ENCODE results near the gene SCGB1A1. TPM values are rescaled to one million over a fixed set of nuclear protein-coding genes. Genes with fewer than 3 reads are reported as not detected.

Gene SCGB1A1
- total and polyA plus RNA-seq, 2 of the 13 experiments (the other 11 are each of a cell fraction or from before 2014, with no cell fraction given) = not detected

DNA sequence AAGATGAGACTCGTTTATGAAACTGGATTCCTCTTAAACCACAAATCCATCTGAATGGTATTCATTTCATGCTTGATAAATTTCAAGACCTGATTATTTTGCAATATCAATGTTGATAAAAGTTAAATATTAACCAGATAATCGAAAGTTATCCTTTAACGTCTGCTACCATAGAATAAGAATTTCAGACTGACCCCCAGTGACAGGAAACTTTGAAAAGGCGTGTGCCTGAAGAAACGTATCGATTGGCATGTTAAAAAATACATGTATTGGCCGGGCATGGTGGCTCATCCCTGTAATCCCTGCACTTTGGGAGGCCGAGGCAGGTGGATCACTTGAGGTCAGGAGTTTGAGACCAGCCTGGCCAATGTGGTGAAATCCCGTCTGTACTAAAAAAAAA lies 13.9 kb downstream of the SCGB1A1 start (continued):
- TF ChIP-seq, protein P1, sequence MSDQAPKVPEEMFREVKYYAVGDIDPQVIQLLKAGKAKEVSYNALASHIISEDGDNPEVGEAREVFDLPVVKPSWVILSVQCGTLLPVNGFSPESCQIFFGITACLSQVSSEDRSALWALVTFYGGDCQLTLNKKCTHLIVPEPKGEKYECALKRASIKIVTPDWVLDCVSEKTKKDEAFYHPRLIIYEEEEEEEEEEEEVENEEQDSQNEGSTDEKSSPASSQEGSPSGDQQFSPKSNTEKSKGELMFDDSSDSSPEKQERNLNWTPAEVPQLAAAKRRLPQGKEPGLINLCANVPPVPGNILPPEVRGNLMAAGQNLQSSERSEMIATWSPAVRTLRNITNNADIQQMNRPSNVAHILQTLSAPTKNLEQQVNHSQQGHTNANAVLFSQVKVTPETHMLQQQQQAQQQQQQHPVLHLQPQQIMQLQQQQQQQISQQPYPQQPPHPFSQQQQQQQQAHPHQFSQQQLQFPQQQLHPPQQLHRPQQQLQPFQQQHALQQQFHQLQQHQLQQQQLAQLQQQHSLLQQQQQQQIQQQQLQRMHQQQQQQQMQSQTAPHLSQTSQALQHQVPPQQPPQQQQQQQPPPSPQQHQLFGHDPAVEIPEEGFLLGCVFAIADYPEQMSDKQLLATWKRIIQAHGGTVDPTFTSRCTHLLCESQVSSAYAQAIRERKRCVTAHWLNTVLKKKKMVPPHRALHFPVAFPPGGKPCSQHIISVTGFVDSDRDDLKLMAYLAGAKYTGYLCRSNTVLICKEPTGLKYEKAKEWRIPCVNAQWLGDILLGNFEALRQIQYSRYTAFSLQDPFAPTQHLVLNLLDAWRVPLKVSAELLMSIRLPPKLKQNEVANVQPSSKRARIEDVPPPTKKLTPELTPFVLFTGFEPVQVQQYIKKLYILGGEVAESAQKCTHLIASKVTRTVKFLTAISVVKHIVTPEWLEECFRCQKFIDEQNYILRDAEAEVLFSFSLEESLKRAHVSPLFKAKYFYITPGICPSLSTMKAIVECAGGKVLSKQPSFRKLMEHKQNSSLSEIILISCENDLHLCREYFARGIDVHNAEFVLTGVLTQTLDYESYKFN (CRISPR knock-in tag; conservative IDR thresholded peaks at IDR 0.05) = peak; percentile 90
- TF ChIP-seq SMARCC2 (IDR thresholded peaks at IDR 0.05) (no peak), PITX1 (CRISPR knock-in tag; IDR thresholded peaks at IDR 0.05) (peak; percentile 51; the same call in 1 of the 2 replicates), FOXA3 (CRISPR knock-in tag; IDR thresholded peaks at IDR 0.05) (peak; percentile 74), POGZ (CRISPR knock-in tag; IDR thresholded peaks at IDR 0.05) (peak; percentile 57; the same call in 1 of the 2 replicates), SIX1 (CRISPR knock-in tag; IDR thresholded peaks at IDR 0.05; ENCODE audit: borderline replicate concordance) (peak; percentile 61; the same call in 1 of the 2 replicates), ZNF589 (CRISPR knock-in tag; conservative IDR thresholded peaks at IDR 0.05) (no peak), ZNF83 (CRISPR knock-in tag; IDR thresholded peaks at IDR 0.05; ENCODE audit: borderline replicate concordance) (no peak), ZNF879 (CRISPR knock-in tag; IDR thresholded peaks at IDR 0.05) (no peak), ZNF326 (CRISPR knock-in tag; IDR thresholded peaks at IDR 0.05; ENCODE audit: borderline replicate concordance) (no peak), MEIS2 (CRISPR knock-in tag; IDR thresholded peaks at IDR 0.05) (no peak), SKI (IDR thresholded peaks at IDR 0.05; ENCODE audit: partially characterized antibody) (no peak), GFI1 (CRISPR knock-in tag; IDR thresholded peaks at IDR 0.05; ENCODE audit: borderline replicate concordance) (no peak), ZNF296 (CRISPR knock-in tag; conservative IDR thresholded peaks at IDR 0.05) (no peak), FOXP1 (IDR thresholded peaks at IDR 0.05) (no peak), FOXP1 (CRISPR knock-in tag; IDR thresholded peaks at IDR 0.05) (peak; percentile 50; the same call in 1 of the 2 replicates), FOXM1 (CRISPR knock-in tag; IDR thresholded peaks at IDR 0.05) (no peak), ZNF691 (CRISPR knock-in tag; IDR thresholded peaks at IDR 0.05; ENCODE audit: borderline replicate concordance, low read depth) (no peak), EP300 (IDR thresholded peaks at IDR 0.05; ENCODE audit: low read depth in 2 of 2, low read length in 2 of 2) (peak in 1 of 2 experiments; percentile 49; a peak in 2 of 4 replicates), EP300 (CRISPR knock-in tag; IDR thresholded peaks at IDR 0.05; ENCODE audit: borderline replicate concordance) (no peak), CEBPB (IDR thresholded peaks at IDR 0.05; ENCODE audit: borderline replicate concordance, low read depth, low read length) (peak; percentile 66; the same call in 1 of the 2 replicates)
- TF ChIP-seq, protein P2, sequence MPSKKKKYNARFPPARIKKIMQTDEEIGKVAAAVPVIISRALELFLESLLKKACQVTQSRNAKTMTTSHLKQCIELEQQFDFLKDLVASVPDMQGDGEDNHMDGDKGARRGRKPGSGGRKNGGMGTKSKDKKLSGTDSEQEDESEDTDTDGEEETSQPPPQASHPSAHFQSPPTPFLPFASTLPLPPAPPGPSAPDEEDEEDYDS (CRISPR knock-in tag; IDR thresholded peaks at IDR 0.05) = peak; percentile 18; the same call in 1 of the 2 replicates
- TF ChIP-seq, protein P3, sequence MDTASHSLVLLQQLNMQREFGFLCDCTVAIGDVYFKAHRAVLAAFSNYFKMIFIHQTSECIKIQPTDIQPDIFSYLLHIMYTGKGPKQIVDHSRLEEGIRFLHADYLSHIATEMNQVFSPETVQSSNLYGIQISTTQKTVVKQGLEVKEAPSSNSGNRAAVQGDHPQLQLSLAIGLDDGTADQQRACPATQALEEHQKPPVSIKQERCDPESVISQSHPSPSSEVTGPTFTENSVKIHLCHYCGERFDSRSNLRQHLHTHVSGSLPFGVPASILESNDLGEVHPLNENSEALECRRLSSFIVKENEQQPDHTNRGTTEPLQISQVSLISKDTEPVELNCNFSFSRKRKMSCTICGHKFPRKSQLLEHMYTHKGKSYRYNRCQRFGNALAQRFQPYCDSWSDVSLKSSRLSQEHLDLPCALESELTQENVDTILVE (CRISPR knock-in tag; IDR thresholded peaks at IDR 0.05) = no peak; the same call in 1 of the 2 replicates
- TF ChIP-seq, protein P4, sequence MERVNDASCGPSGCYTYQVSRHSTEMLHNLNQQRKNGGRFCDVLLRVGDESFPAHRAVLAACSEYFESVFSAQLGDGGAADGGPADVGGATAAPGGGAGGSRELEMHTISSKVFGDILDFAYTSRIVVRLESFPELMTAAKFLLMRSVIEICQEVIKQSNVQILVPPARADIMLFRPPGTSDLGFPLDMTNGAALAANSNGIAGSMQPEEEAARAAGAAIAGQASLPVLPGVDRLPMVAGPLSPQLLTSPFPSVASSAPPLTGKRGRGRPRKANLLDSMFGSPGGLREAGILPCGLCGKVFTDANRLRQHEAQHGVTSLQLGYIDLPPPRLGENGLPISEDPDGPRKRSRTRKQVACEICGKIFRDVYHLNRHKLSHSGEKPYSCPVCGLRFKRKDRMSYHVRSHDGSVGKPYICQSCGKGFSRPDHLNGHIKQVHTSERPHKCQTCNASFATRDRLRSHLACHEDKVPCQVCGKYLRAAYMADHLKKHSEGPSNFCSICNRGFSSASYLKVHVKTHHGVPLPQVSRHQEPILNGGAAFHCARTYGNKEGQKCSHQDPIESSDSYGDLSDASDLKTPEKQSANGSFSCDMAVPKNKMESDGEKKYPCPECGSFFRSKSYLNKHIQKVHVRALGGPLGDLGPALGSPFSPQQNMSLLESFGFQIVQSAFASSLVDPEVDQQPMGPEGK (CRISPR knock-in tag; IDR thresholded peaks at IDR 0.05) = peak; percentile 29; the same call in 1 of the 2 replicates
